T-helper 17 cell (primary cell): ENCODE measurements around the gene PLCB1. TPM values are rescaled to one million over a fixed set of nuclear protein-coding genes. Genes with fewer than 3 reads are reported as not detected.

Experiments used
- ATAC-seq: fragments of 150-1000 bp; cut with Tn5 transposase; 2 replicates; pipeline ENCODE4 v1.10.0; 2021; ENCODE audit warnings: mild to moderate bottlenecking, moderate library complexity
- DNase-seq, 3 donors: peaks; one replicate each; pipeline versions ENCODE4 v3.0.0 to v3.0.0-alpha.2; 2020 to 2021
- H3K9me3 ChIP-seq: one replicate; pipeline ENCODE4 v1.7.0; 2013; ENCODE audit warnings: low read length, mild to moderate bottlenecking; ENCODE audit not compliant: control insufficient read depth, poor library complexity, severe bottlenecking
- H3K27ac Mint-ChIP-seq: one replicate; pipeline ENCODE4 v1.8.0; 2022; ENCODE audit warnings: mild to moderate bottlenecking, moderate library complexity, mixed read lengths
- H3K27me3 Mint-ChIP-seq: one replicate; pipeline ENCODE4 v1.8.0; 2022; ENCODE audit warnings: mixed read lengths
- H3K36me3 Mint-ChIP-seq: one replicate; pipeline ENCODE4 v1.8.0; 2022; ENCODE audit warnings: low read depth, mixed read lengths
- H3K4me1 Mint-ChIP-seq: one replicate; pipeline ENCODE4 v1.8.0; 2022; ENCODE audit warnings: mild to moderate bottlenecking, mixed read lengths
- H3K4me3 Mint-ChIP-seq: one replicate; pipeline ENCODE4 v1.8.0; 2022; ENCODE audit warnings: mild to moderate bottlenecking, moderate library complexity, mixed read lengths
- total RNA-seq, 4 donors: library from RNA in 2 of 4; stranded (reverse) in 2 of 4; gene quantifications; one replicate each; pipeline ENCODE4 v1.2.3 and lab custom pipeline; 2022 to 2026

The PLCB1 gene
- total RNA-seq, 2 donors from 2014 or later = 19.1 to 23.1 TPM

DNA sequence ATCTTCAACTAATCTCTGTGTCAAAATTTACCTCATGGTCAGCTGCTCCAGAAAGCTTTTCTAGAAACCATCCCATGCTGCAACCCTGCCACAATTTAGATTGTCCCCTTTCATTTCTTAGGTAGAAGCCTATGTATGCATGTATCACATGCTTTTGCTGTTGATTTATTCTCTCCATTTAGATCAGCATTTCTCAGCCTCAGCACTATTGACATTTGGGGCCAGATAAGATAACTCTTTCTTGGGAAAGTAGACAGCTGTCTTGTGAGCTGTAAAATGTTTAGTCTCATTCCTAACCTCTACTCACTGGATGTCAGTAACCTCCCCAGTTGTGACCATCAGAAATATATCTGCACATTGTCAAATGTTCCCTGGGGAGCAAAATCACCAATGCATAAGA is 99.0 kb downstream of the PLCB1 start:
- Mint-ChIP-seq H3K27ac (no peak overlapping the region), H3K4me3 (no peak overlapping the region), H3K4me1 (peaks cover 14% of the 10 kb centered on the region), H3K27me3 (no peaks in the 10 kb centered on the region), H3K36me3 (no peaks in the 10 kb centered on the region)
- ATAC-seq (no peak), DNase-seq (no peak)
- no peaks in the 10 kb centered on the region for H3K9me3 ChIP-seq

GRCh38 chr20:8232332-8232731 is 100.3 kb downstream of the PLCB1 start:
- H3K27ac Mint-ChIP-seq = no peak overlapping the region
- DNase-seq = no peak
- no peaks in the 10 kb centered on the region for H3K27me3 Mint-ChIP-seq

DNA sequence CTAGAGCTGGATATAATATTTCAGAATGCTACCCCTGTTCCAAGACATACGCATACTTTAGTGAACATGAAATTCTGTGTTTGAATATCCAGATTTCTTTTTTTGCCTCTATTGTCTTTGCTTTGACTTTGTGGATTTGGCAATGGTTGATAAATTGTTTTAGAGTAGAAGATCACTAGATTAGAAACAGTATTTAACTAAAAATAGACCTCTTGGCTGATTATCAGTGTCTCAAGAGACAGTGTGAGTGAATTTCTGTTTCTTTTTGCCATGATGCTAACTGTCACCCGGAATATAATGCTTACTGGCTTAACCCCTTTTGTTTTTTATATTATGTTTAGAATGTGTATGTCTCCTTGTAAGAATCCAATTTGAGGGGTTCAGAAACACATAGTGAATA is 102.5 kb downstream of the PLCB1 start:
- no peaks in the 10 kb centered on the region for H3K36me3 Mint-ChIP-seq
- no peaks in the 10 kb centered on the region for H3K27me3 Mint-ChIP-seq
- no peaks in the 10 kb centered on the region for H3K9me3 ChIP-seq
- no peak for DNase-seq
- no peak overlapping the region for H3K27ac Mint-ChIP-seq
- peaks cover 18% of the 10 kb centered on the region for H3K4me1 Mint-ChIP-seq
- no peak overlapping the region for H3K4me3 Mint-ChIP-seq
- no peak for ATAC-seq

More at GRCh38 chr20:8232332-8232731, 100.3 kb downstream of the PLCB1 start:
- no peak for ATAC-seq
- no peaks in the 10 kb centered on the region for H3K9me3 ChIP-seq
- no peak overlapping the region for H3K4me3 Mint-ChIP-seq
- H3K36me3 Mint-ChIP-seq = no peaks in the 10 kb centered on the region
- H3K4me1 Mint-ChIP-seq = peaks cover 11% of the 10 kb centered on the region

DNA sequence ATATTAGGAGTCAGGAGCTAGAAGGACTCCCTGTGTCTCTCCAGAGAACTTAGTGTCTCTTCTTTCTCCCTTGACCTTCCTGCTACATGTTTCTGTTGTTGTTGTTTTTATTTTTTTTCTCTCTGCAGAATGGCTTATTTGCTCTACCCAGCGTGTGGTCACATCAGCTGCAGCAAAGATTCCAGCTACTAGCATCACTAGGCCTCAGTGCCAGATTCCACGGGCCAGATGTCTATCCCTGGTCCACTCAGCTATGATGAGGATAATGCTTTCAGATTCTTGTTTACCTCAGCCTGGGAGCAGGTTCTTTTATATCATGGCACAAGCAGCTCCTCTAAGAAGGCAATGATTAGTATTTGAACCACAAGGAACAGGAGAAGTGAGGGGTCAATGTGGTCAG is 110.0 kb downstream of the PLCB1 start:
- Mint-ChIP-seq H3K4me3 (no peak overlapping the region), H3K27me3 (no peaks in the 10 kb centered on the region), H3K4me1 (peaks cover 25% of the 10 kb centered on the region), H3K27ac (no peak overlapping the region), H3K36me3 (no peaks in the 10 kb centered on the region)
- no peak for DNase-seq
- H3K9me3 ChIP-seq = no peaks in the 10 kb centered on the region
- ATAC-seq = no peak

GRCh38 chr20:8242827-8243724 is 111.0 kb downstream of the PLCB1 start:
- Mint-ChIP-seq H3K27me3 (no peaks in the 10 kb centered on the region), H3K4me3 (no peak overlapping the region), H3K27ac (no peak overlapping the region), H3K36me3 (no peaks in the 10 kb centered on the region), H3K4me1 (peaks cover 25% of the 10 kb centered on the region)
- DNase-seq (no peak), ATAC-seq (no peak)
- H3K9me3 ChIP-seq = no peaks in the 10 kb centered on the region

GRCh38 chr20:8244637-8245036 is 112.6 kb downstream of the PLCB1 start:
- DNase-seq (no peak), ATAC-seq (no peak)
- Mint-ChIP-seq H3K4me3 (no peak overlapping the region), H3K27ac (no peak overlapping the region), H3K36me3 (no peaks in the 10 kb centered on the region), H3K27me3 (no peaks in the 10 kb centered on the region), H3K4me1 (peaks cover 16% of the 10 kb centered on the region)
- no peaks in the 10 kb centered on the region for H3K9me3 ChIP-seq

DNA sequence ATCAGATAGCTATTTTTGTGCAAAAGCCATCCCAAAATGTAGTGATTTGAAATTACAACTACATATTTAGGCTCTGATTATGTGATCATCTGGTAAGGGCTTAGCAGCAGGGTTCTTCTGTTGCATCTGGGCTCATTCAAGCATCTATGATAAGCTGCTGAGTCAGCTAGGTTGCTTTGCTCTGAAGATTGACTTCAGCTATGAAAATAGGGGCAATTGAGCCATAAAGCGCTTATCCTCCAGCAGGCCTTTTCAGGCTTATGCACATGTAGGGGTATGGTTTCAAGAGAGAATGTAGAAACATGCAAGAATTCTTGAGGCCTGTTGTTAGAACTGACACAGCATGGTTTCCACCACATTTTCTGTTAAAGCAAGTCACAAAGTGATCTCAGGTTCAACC is 114.1 kb downstream of the PLCB1 start:
- no peaks in the 10 kb centered on the region for H3K9me3 ChIP-seq
- no peaks in the 10 kb centered on the region for H3K27me3 Mint-ChIP-seq
- H3K4me1 Mint-ChIP-seq = peaks cover 16% of the 10 kb centered on the region
- H3K36me3 Mint-ChIP-seq = no peaks in the 10 kb centered on the region
- DNase-seq (no peak), ATAC-seq (no peak)
- H3K27ac Mint-ChIP-seq = no peak overlapping the region
- H3K4me3 Mint-ChIP-seq = no peak overlapping the region

GRCh38 chr20:8246716-8247115 is 114.7 kb downstream of the PLCB1 start:
- peaks cover 14% of the 10 kb centered on the region for H3K4me1 Mint-ChIP-seq
- no peak overlapping the region for H3K4me3 Mint-ChIP-seq
- H3K27ac Mint-ChIP-seq = no peak overlapping the region
- DNase-seq (no peak), ATAC-seq (no peak)
- H3K9me3 ChIP-seq = no peaks in the 10 kb centered on the region
- H3K36me3 Mint-ChIP-seq = no peaks in the 10 kb centered on the region
- H3K27me3 Mint-ChIP-seq = no peaks in the 10 kb centered on the region

DNA sequence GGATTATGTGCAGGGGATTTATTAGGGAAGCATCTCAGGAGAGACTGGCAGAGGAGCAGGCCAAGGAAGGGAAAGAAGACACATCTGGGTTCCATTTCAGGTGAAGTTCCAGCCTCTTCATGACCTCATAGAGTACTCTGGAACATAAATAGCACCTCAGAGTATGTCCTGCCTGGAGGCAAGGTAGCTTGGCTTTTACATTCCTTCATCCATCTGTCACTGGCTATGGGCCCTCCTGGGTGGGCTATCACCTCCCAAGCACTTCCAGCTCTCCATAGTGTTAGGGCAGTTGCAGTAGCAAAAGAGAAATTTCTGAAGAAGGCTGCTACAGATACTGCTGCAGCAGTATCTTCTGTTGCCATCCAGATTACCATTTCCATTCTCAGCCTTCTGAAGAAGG is 116.0 kb downstream of the PLCB1 start:
- H3K4me1 Mint-ChIP-seq = peaks cover 13% of the 10 kb centered on the region
- ATAC-seq = no peak
- no peaks in the 10 kb centered on the region for H3K9me3 ChIP-seq

GRCh38 chr20:8249634-8250033 is 117.6 kb downstream of the PLCB1 start:
- H3K27ac Mint-ChIP-seq = no peak overlapping the region
- no peak overlapping the region for H3K4me3 Mint-ChIP-seq
- peaks cover 14% of the 10 kb centered on the region for H3K4me1 Mint-ChIP-seq
- H3K27me3 Mint-ChIP-seq = no peaks in the 10 kb centered on the region
- H3K36me3 Mint-ChIP-seq = no peaks in the 10 kb centered on the region
- no peak for DNase-seq
- no peak for ATAC-seq
- H3K9me3 ChIP-seq = no peaks in the 10 kb centered on the region

More for the DNA sequence above, 116.0 kb downstream of the PLCB1 start:
- Mint-ChIP-seq H3K27ac (no peak overlapping the region), H3K4me3 (no peak overlapping the region), H3K36me3 (no peaks in the 10 kb centered on the region), H3K27me3 (no peaks in the 10 kb centered on the region)
- DNase-seq = no peak

- Mint-ChIP-seq H3K36me3 (no peaks in the 10 kb centered on the region), H3K4me3 (no peak overlapping the region), H3K27ac (no peak overlapping the region), H3K4me1 (peaks cover 12% of the 10 kb centered on the region), H3K27me3 (no peaks in the 10 kb centered on the region)
- ATAC-seq (no peak), DNase-seq (no peak)
- no peaks in the 10 kb centered on the region for H3K9me3 ChIP-seq
These were observed 118.6 kb downstream of the PLCB1 start for GRCh38 chr20:8250539-8251200.

DNA sequence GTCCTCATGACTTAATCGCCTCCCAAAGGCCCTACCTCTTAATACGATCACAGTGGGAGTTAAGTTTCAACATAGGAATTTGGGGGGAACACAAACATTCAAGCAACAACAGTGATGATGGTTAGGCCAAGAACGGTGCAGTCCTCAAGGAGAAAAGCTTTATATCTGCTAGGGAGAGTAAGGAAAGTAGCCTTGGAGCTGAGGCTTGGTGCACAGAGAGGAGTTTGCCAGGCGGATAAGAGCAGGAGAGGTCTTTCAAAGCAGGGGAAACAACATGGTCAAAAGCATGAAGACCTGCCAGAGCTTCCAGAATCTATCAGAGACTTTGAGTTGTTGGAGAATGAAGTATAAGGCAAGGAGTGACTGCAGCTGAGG is 119.1 kb downstream of the PLCB1 start:
- DNase-seq (no peak), ATAC-seq (no peak)
- no peak overlapping the region for H3K27ac Mint-ChIP-seq
- no peaks in the 10 kb centered on the region for H3K27me3 Mint-ChIP-seq
- H3K4me3 Mint-ChIP-seq = no peak overlapping the region
- no peaks in the 10 kb centered on the region for H3K9me3 ChIP-seq
- peaks cover 12% of the 10 kb centered on the region for H3K4me1 Mint-ChIP-seq
- no peaks in the 10 kb centered on the region for H3K36me3 Mint-ChIP-seq

GRCh38 chr20:8254911-8255582 is 123.0 kb downstream of the PLCB1 start:
- H3K9me3 ChIP-seq = no peaks in the 10 kb centered on the region
- H3K4me1 Mint-ChIP-seq = peaks cover 11% of the 10 kb centered on the region
- H3K36me3 Mint-ChIP-seq = no peaks in the 10 kb centered on the region
- ATAC-seq (no peak), DNase-seq (no peak)
- no peak overlapping the region for H3K27ac Mint-ChIP-seq
- H3K27me3 Mint-ChIP-seq = no peaks in the 10 kb centered on the region
- H3K4me3 Mint-ChIP-seq = no peak overlapping the region
